BJ (cell line): ENCODE measurements around the gene DPM3. TPM values are rescaled to one million over a fixed set of nuclear protein-coding genes. Genes with fewer than 3 reads are reported as not detected.
A peak's percentile ranks its signal among the peaks of the same experiment; 100 is the strongest.

Experiments used
- CTCF ChIA-PET: fragments of 350-600 bp; formaldehyde crosslinking; extraction: SDS; loops from one replicate; lab custom pipeline; 2021; ENCODE audit warnings: antibody characterized with exemption, inconsistent platforms; lab: Yijun Ruan, JAX
- POLR2A ChIA-PET: fragments of 300-600 bp; sonication (Branson Sonifier 250); formaldehyde crosslinking; extraction: SDS; loops from one replicate; lab custom pipeline; 2021; ENCODE audit warnings: antibody characterized with exemption; lab: Charles Lee
- DNase-seq: peaks from one replicate; pipeline ENCODE4 v3.0.0-alpha.2; 2011; ENCODE audit warnings: low read depth
- H3K27me3 ChIP-seq: 2 replicates; pipeline ENCODE4 v1.6.0; 2011; ENCODE audit warnings: low read length; ENCODE audit not compliant: control insufficient read depth, insufficient read depth
- H3K36me3 ChIP-seq: 2 replicates; pipeline ENCODE4 v1.5.1; 2011; ENCODE audit warnings: low read length; ENCODE audit not compliant: control insufficient read depth, insufficient read depth
- H3K4me3 ChIP-seq: 2 replicates; pipeline ENCODE4 v1.5.1; 2011; ENCODE audit warnings: low read depth, mild to moderate bottlenecking, control low read depth, low read length
- polyA plus RNA-seq: library from polyadenylated mRNA; depleted of rRNA; stranded (reverse); fragments of >200 nt; gene quantifications from 2 replicates; pipeline ENCODE4 v1.2.3, GENCODE V29; 2011; rRNA removed
- small RNA-seq: library from RNA; depleted of rRNA; stranded (forward); fragments of <200 nt; gene quantifications from one replicate; pipeline ENCODE3, GENCODE V24; 2012; ENCODE audit warnings: low replicate concordance, low read depth; ENCODE audit not compliant: insufficient read length
- TF ChIP-seq, protein P1 (sequence below): IDR thresholded peaks from 2 replicates; pipeline ENCODE4 v1.5.1; 2011; ENCODE audit warnings: low read depth, mild to moderate bottlenecking, control low read depth, inconsistent platforms, low read length, moderate library complexity; ENCODE audit not compliant: insufficient read depth

DPM3 gene
- polyA plus RNA-seq, 1 experiment, result 34.1 TPM

DNA sequence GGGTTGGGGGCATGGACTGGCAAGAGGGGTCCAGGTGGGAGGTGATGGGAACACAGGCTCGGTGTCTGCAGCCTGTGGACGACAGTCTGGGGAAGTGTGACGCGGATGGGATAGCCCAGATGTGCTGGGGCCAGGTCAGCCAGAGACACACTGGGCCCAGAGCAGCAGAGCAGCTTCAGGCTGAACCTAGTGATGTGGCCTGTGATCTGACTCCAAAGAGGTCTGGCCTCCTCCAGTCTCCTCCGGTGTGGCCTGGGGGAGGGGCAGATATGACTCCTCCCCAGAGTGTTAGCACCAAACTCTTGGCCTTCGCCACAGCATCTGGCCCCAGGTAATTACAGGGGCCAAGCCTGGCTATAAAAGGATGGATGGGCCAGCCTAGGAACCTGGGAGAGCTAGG, 48.2 kb downstream of the DPM3 start:
- peaks cover 8% of the 10 kb centered on the region for H3K27me3 ChIP-seq
- H3K4me3 ChIP-seq, result no peak overlapping the region
- H3K36me3 ChIP-seq, result no peaks in the 10 kb centered on the region
- TF ChIP-seq, protein P1, sequence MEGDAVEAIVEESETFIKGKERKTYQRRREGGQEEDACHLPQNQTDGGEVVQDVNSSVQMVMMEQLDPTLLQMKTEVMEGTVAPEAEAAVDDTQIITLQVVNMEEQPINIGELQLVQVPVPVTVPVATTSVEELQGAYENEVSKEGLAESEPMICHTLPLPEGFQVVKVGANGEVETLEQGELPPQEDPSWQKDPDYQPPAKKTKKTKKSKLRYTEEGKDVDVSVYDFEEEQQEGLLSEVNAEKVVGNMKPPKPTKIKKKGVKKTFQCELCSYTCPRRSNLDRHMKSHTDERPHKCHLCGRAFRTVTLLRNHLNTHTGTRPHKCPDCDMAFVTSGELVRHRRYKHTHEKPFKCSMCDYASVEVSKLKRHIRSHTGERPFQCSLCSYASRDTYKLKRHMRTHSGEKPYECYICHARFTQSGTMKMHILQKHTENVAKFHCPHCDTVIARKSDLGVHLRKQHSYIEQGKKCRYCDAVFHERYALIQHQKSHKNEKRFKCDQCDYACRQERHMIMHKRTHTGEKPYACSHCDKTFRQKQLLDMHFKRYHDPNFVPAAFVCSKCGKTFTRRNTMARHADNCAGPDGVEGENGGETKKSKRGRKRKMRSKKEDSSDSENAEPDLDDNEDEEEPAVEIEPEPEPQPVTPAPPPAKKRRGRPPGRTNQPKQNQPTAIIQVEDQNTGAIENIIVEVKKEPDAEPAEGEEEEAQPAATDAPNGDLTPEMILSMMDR, result no peak
- CTCF ChIA-PET, result interaction anchor here (0.8 to 6.7 kb wide), 35 partner anchors 8 to 559 kb away, joined by 3 to 259 read pairs (median 5); partner anchors contain the start of genes ADAM15, EFNA3, EFNA4 and KRTCAP2
- POLR2A ChIA-PET, result no interaction called here
- no peak for DNase-seq

DNA sequence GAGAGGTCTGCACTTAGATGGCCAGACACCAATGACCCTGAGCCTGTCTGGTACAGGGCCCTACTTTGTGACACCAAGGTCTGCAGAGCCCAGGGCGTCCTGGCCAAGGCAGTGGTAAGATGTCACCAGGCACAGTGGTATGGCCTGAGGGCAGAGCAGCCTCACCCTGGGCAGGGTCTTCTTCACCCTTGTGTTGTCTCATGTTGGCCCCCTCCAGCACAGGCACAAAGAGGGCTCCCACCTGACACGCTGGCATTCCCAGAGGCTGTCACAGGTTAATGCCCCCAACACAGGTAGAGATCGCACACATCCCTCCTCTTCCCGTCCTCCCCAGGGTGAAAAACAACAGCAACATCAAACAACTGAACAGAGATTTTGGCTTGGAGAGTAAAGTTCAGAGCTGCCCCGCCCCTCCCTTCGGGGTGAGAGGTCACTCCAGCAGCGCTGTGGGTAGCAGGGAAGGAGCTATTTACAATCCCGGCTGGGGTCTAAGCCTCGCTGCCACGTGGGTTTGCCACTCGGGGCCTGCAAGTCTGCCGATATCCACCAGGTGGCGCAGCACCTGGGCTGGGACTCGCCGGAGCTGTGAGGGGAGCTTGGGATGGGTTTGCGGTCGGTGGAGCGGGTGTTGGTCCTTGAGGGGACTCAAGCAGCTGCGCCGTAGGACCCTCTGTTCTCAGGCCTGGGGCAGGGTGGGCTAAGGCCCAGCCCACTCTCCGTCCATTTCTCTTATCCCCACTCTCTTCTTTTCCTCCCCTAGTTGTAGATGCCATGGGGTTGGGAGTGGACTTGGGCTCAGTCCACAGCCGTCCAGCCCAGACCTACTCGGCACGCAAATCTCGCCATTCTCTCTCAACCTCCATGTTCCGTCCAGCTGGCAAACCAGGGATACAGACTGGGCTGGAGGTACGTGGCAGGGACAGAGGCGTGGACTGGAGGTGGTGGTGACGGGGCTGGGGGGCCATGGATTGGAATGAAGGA, 49.0 kb downstream of the DPM3 start:
- CTCF ChIA-PET, result interaction anchor here (0.7 to 6.7 kb wide), 39 partner anchors 9 to 560 kb away, joined by 3 to 259 read pairs (median 5); partner anchors contain the start of genes ADAM15, EFNA3, EFNA4 and KRTCAP2
- no peak overlapping the region for H3K4me3 ChIP-seq
- POLR2A ChIA-PET, result no interaction called here
- no peaks in the 10 kb centered on the region for H3K36me3 ChIP-seq
- TF ChIP-seq, protein P1, result peak; percentile 98
- H3K27me3 ChIP-seq, result peaks cover 6% of the 10 kb centered on the region
- DNase-seq, result no peak

Small RNA genes lying within 50 kb of the gene (small RNA-seq; reads per million reads assigned to genes)
- not detected for gene HMGN2P18
- not detected for gene RF00019

Other genes with a start within 250 kb of the DPM3 start
- 29.0 and 38.4 TPM in 2 replicates for gene PMVK, start 203.8 kb downstream of the DPM3 start, polyA plus RNA-seq
- 65.6 and 83.1 TPM in 2 replicates for gene PBXIP1, start 184.4 kb downstream of the DPM3 start, polyA plus RNA-seq
- 18.0 and 21.0 TPM in 2 replicates for gene PYGO2, start 178.7 kb downstream of the DPM3 start, polyA plus RNA-seq
- gene SHC1, start 169.8 kb downstream of the DPM3 start, polyA plus RNA-seq, result 455 and 653 TPM in 2 replicates
- 111 and 160 TPM in 2 replicates for gene CKS1B, start 165.8 kb downstream of the DPM3 start, polyA plus RNA-seq
- gene FLAD1, start 157.2 kb downstream of the DPM3 start, polyA plus RNA-seq, result 26.5 and 40.5 TPM in 2 replicates
- not detected in 2 replicates for gene LENEP, start 146.9 kb downstream of the DPM3 start, polyA plus RNA-seq
- 18.1 and 29.4 TPM in 2 replicates for gene ZBTB7B, start 137.7 kb downstream of the DPM3 start, polyA plus RNA-seq
- gene DCST2, start 106.8 kb downstream of the DPM3 start, polyA plus RNA-seq, result 0.17 and 0.38 TPM in 2 replicates
- not detected in 2 replicates for gene DCST1, start 106.7 kb downstream of the DPM3 start, polyA plus RNA-seq
- 55.1 and 88.8 TPM in 2 replicates for gene ADAM15, start 89.2 kb downstream of the DPM3 start, polyA plus RNA-seq
- gene EFNA4, start 76.8 kb downstream of the DPM3 start, polyA plus RNA-seq, result 6.6 and 12.4 TPM in 2 replicates
- gene EFNA3, start 61.7 kb downstream of the DPM3 start, polyA plus RNA-seq, result 1.4 and 1.8 TPM in 2 replicates
- gene EFNA1, start 12.7 kb downstream of the DPM3 start, polyA plus RNA-seq, result 1.1 and 1.6 TPM in 2 replicates
- gene SLC50A1, start 4.7 kb downstream of the DPM3 start, polyA plus RNA-seq, result 39.5 and 47.4 TPM in 2 replicates
- gene KRTCAP2, start 32.8 kb upstream of the DPM3 start, polyA plus RNA-seq, result 211 and 225 TPM in 2 replicates
- 3.5 and 5.4 TPM in 2 replicates for gene TRIM46, start 33.3 kb upstream of the DPM3 start, polyA plus RNA-seq
- gene THBS3, start 67.4 kb upstream of the DPM3 start, polyA plus RNA-seq, result 48.0 and 61.4 TPM in 2 replicates
- gene MTX1, start 68.2 kb upstream of the DPM3 start, polyA plus RNA-seq, result 56.5 and 72.7 TPM in 2 replicates
- gene ENTREP3, start 115.0 kb upstream of the DPM3 start, polyA plus RNA-seq, result 10.3 and 15.7 TPM in 2 replicates
- gene SCAMP3, start 121.8 kb upstream of the DPM3 start, polyA plus RNA-seq, result 147 and 193 TPM in 2 replicates
- 46.1 and 57.4 TPM in 2 replicates for gene CLK2, start 133.0 kb upstream of the DPM3 start, polyA plus RNA-seq
- 1.8 and 4.0 TPM in 2 replicates for gene HCN3, start 136.9 kb upstream of the DPM3 start, polyA plus RNA-seq
- 0.02 TPM in 2 replicates for gene PKLR, start 160.9 kb upstream of the DPM3 start, polyA plus RNA-seq
- 126 and 131 TPM in 2 replicates for gene FDPS, start 168.3 kb upstream of the DPM3 start, polyA plus RNA-seq
- 23.2 and 34.1 TPM in 2 replicates for gene RUSC1, start 180.4 kb upstream of the DPM3 start, polyA plus RNA-seq